ENCODE data around the gene CHTF8.
A peak's percentile ranks its signal among the peaks of the same experiment; 100 is the strongest.
"Not testable (repeated sequence)": the region's sequence is repeated elsewhere in the genome, so short reads cannot be mapped to it uniquely, and the experiment has no call there.

The CHTF8 gene

DNA sequence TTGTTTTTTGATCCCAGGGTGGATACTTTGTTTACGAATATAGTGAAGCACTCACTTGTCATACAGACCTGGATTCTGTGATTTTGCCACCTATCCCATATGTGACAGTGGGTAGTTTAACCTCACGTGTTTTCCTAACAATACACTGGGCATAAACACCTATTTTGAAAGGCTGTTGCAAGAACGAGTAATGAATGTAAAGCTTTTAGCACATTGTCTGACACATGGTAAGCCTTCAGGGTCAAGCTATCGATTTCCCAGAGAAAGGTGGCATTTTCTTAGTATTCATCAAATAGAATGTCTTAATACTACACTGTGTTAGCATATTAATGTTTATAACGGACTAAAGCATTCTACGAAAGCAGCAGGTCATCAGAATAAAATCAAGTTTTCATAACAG is 1.9 kb downstream of the CHTF8 start:
- no peak for DNase-seq (ENCODE audit: low spot score)

DNA sequence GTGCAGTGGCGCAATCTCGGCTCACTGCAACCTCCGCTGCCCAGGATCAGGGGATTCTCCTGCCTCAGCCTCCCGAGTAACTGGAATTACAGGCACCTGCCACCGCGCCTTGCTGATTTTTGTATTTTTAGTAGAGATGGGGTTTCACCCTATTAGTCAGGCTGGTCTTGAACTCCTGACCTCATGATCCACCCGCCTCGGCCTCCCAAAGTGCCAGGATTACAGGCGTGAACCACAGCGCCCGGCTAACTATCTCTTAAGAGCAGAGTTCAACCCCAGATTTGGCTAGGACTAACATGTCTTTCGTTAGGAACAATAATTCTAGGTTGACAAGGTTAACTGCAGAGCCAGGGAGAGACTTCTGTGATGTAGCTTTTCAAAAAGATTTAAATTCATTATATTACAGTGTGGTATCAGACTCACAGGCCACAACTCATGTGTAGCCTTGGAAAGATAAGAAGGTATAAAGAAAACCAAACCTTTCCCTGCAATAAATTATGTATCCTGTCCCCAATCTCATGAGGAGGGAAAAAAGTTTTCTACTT is 4.3 kb downstream of the CHTF8 start:
- no peaks in the 10 kb centered on the region for H3K27me3 ChIP-seq (ENCODE audit: insufficient read depth, poor library complexity, severe bottlenecking)
- ATAC-seq (ENCODE audit: low read depth): no peak
- H3K4me1 ChIP-seq (ENCODE audit: insufficient read depth, poor library complexity, severe bottlenecking): peaks cover 15% of the 10 kb centered on the region
- no peaks in the 10 kb centered on the region for H3K9me3 ChIP-seq (ENCODE audit: severe bottlenecking)
- no peak overlapping the region for H3K4me3 ChIP-seq (ENCODE audit: severe bottlenecking)
- DNase-seq (ENCODE audit: low spot score): no peak
- TF ChIP-seq, protein P1, sequence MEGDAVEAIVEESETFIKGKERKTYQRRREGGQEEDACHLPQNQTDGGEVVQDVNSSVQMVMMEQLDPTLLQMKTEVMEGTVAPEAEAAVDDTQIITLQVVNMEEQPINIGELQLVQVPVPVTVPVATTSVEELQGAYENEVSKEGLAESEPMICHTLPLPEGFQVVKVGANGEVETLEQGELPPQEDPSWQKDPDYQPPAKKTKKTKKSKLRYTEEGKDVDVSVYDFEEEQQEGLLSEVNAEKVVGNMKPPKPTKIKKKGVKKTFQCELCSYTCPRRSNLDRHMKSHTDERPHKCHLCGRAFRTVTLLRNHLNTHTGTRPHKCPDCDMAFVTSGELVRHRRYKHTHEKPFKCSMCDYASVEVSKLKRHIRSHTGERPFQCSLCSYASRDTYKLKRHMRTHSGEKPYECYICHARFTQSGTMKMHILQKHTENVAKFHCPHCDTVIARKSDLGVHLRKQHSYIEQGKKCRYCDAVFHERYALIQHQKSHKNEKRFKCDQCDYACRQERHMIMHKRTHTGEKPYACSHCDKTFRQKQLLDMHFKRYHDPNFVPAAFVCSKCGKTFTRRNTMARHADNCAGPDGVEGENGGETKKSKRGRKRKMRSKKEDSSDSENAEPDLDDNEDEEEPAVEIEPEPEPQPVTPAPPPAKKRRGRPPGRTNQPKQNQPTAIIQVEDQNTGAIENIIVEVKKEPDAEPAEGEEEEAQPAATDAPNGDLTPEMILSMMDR (IDR thresholded peaks at IDR 0.05; ENCODE audit: poor library complexity, severe bottlenecking): no peak
- H3K36me3 ChIP-seq (ENCODE audit: low read depth): peaks cover 69% of the 10 kb centered on the region
- H3K27ac ChIP-seq (ENCODE audit: poor library complexity, severe bottlenecking): no peak overlapping the region

More for the DNA sequence above, 1.9 kb downstream of the CHTF8 start:
- Histone ChIP-seq H3K4me3 (ENCODE audit: severe bottlenecking) (peak overlapping the region; percentile 85), H3K27me3 (ENCODE audit: insufficient read depth, poor library complexity, severe bottlenecking) (no peaks in the 10 kb centered on the region), H3K9me3 (ENCODE audit: severe bottlenecking) (no peaks in the 10 kb centered on the region), H3K27ac (ENCODE audit: poor library complexity, severe bottlenecking) (peak overlapping the region; percentile 86), H3K4me1 (ENCODE audit: insufficient read depth, poor library complexity, severe bottlenecking) (peaks cover 19% of the 10 kb centered on the region), H3K36me3 (ENCODE audit: low read depth) (peaks cover 50% of the 10 kb centered on the region)
- ATAC-seq (ENCODE audit: low read depth): no peak
- TF ChIP-seq, protein P1 (IDR thresholded peaks at IDR 0.05; ENCODE audit: poor library complexity, severe bottlenecking): no peak

DNA sequence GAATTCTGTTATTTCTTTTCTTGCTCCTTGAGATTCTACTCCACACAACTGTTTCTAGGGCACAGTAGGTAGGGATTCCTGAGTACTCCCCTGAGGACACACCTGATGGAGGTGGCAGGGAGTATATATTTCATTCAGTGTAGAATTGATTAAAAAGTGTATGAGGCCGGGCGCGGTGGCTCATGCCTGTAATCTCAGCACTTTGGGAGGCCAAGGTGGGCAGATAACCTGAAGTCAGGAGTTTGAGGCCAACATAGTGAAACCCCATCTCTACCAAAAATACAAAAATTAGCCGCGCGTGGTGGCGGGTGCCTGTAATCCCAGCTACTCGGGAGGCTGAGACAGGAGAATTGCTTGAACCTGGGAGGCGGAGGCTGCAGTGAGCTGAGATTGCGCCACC is 5.6 kb downstream of the CHTF8 start:
- H3K9me3 ChIP-seq (ENCODE audit: severe bottlenecking); H3K27me3 ChIP-seq (ENCODE audit: insufficient read depth, poor library complexity, severe bottlenecking); ATAC-seq (ENCODE audit: low read depth); DNase-seq (ENCODE audit: low spot score); H3K27ac ChIP-seq (ENCODE audit: poor library complexity, severe bottlenecking); H3K4me3 ChIP-seq (ENCODE audit: severe bottlenecking): not testable (repeated sequence)
- Histone ChIP-seq H3K4me1 (ENCODE audit: insufficient read depth, poor library complexity, severe bottlenecking) (peaks cover 15% of the 10 kb centered on the region), H3K36me3 (ENCODE audit: low read depth) (peaks cover 81% of the 10 kb centered on the region)

DNA sequence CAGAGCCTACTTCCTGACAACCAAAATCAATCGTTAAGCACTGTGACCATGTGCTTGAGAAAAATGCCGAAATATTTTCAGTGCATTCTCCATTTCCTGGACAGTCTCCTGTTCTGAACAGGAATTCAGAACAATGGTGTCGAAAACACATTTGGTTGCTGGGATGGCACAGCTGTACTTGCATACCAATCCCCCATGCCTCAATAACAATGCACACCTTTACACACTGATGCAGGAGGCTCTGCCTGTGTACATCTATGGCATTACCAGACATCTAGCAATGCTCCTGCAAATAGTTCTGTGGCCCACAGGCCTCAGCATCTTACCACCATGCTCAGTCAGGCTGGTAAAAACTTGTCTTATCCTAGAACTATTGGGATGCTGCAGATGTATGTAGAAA is 6.2 kb downstream of the CHTF8 start:
- DNase-seq (ENCODE audit: low spot score) (no peak), ATAC-seq (ENCODE audit: low read depth) (no peak)
- Histone ChIP-seq H3K27me3 (ENCODE audit: insufficient read depth, poor library complexity, severe bottlenecking) (no peaks in the 10 kb centered on the region), H3K4me1 (ENCODE audit: insufficient read depth, poor library complexity, severe bottlenecking) (peaks cover 15% of the 10 kb centered on the region), H3K27ac (ENCODE audit: poor library complexity, severe bottlenecking) (no peak overlapping the region), H3K36me3 (ENCODE audit: low read depth) (peaks cover 85% of the 10 kb centered on the region), H3K9me3 (ENCODE audit: severe bottlenecking) (no peaks in the 10 kb centered on the region), H3K4me3 (ENCODE audit: severe bottlenecking) (no peak overlapping the region)
- TF ChIP-seq, protein P1 (IDR thresholded peaks at IDR 0.05; ENCODE audit: poor library complexity, severe bottlenecking): no peak

DNA sequence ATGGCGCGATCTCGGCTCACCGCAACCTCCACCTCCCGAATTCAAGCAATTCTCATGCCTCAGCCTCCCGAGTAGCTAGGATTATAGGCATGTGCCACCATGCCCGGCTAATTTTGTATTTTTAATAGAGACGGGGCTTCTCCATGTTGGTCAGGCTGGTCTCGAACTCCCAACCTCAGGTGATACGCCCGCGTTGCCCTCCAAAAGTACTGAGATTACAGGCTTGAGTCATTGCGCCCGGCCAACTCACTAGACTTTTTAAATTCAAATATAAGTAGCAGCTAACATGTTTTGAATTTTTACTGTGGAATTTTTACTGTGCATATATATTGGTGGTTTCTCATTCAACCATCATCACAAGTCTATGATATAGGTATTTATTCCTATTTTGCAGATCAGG is 7.4 kb downstream of the CHTF8 start:
- not testable (repeated sequence) for H3K4me1 ChIP-seq (ENCODE audit: insufficient read depth, poor library complexity, severe bottlenecking); H3K27ac ChIP-seq (ENCODE audit: poor library complexity, severe bottlenecking); H3K27me3 ChIP-seq (ENCODE audit: insufficient read depth, poor library complexity, severe bottlenecking); ATAC-seq (ENCODE audit: low read depth); DNase-seq (ENCODE audit: low spot score); H3K9me3 ChIP-seq (ENCODE audit: severe bottlenecking); H3K4me3 ChIP-seq (ENCODE audit: severe bottlenecking)
- H3K36me3 ChIP-seq (ENCODE audit: low read depth): peaks cover 86% of the 10 kb centered on the region

DNA sequence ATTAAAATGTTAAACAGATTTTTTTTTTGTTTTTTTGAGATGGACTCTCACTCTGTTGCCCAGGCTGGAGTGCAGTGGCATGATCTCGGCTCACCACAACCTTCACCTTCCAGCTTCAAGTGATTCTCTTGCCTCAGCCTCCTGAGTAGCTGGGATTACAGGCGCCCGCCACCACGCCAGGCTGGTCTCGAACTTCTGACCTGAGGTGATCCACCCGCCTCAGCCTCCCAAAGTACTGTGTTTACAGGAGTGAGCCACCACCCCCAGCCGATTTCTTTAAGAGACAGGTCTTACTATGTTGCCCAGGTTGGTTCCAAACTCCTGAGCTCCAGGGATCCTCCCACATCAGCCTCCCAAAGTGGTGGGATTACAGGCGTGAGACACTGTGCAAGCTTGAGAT is 8.0 kb downstream of the CHTF8 start:
- DNase-seq (ENCODE audit: low spot score); ATAC-seq (ENCODE audit: low read depth); H3K9me3 ChIP-seq (ENCODE audit: severe bottlenecking); H3K27ac ChIP-seq (ENCODE audit: poor library complexity, severe bottlenecking); H3K27me3 ChIP-seq (ENCODE audit: insufficient read depth, poor library complexity, severe bottlenecking); H3K4me1 ChIP-seq (ENCODE audit: insufficient read depth, poor library complexity, severe bottlenecking); H3K4me3 ChIP-seq (ENCODE audit: severe bottlenecking): not testable (repeated sequence)
- peaks cover 86% of the 10 kb centered on the region for H3K36me3 ChIP-seq (ENCODE audit: low read depth)

Data from RWPE2 (cell line).